HG03095 (cell line): ENCODE data around the gene HRG.

Experiments used
- ATAC-seq: cut with Tn5 transposase; IDR thresholded peaks from one replicate; pipeline ENCODE4 v1.9.1; 2021; ENCODE audit warnings: moderate library complexity; ENCODE audit not compliant: unreplicated experiment

The HRG gene

DNA sequence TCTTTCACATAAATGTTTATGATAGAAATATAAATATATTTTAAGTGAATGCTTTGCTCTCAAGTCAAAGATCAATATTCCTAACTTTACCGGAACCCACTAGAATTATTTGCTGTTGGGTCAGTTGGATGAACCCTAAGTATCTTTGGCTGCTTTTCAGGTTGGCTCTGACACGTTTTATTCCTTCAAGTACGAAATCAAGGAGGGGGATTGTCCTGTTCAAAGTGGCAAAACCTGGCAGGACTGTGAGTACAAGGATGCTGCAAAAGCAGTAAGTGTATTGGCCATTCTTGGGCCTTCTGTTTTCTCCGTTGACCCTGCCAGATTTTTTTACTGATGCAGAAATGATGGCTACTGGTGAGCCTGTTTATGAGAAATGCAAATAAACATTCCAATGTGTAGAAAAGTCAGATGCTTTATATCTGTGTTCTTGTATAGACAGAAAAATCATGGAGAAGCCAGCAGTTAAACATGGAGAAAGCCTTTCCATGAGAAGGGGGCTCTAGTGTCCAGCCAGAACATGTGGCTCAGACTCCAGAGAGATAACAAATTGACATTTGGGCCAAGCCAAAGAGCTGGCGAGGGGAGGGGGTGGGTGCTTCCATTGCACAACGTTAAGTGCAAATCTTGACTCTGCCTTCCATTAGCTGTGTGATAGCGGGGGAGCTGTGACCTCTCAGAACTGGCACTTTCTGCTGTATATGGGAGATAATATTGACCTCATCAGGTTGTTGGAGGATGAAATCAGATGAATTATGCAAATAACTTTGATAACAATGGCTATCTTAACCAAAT, 54.3 kb downstream of the HRG start:
- no peak for ATAC-seq

GRCh38 chr3:186722457-186722856, 56.6 kb downstream of the HRG start:
- no peak for ATAC-seq

DNA sequence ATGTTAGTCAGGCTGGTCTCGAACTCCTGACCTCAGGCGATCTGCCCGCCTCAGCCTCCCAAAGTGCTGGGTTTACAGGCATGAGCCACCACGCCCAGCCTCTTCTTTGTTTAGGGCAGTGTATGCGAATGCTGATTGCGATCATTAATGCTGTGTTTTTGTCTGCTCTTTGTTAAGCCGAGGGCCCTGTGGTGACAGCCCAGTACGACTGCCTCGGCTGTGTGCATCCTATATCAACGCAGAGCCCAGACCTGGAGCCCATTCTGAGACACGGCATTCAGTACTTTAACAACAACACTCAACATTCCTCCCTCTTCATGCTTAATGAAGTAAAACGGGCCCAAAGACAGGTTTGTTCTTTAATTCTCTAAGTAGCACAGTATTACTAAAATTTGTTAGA, 59.1 kb downstream of the HRG start:
- ATAC-seq = no peak
